Globus pallidus (tissue), 1 donor: ENCODE data around the gene VWA8.
"Not testable (repeated sequence)": the region's sequence is repeated elsewhere in the genome, so short reads cannot be mapped to it uniquely, and the experiment has no call there.

Source experiments
- DNase-seq: peaks from one replicate; pipeline ENCODE4 v3.0.0-alpha.2; 2015; ENCODE audit warnings: low spot score

The VWA8 gene

DNA sequence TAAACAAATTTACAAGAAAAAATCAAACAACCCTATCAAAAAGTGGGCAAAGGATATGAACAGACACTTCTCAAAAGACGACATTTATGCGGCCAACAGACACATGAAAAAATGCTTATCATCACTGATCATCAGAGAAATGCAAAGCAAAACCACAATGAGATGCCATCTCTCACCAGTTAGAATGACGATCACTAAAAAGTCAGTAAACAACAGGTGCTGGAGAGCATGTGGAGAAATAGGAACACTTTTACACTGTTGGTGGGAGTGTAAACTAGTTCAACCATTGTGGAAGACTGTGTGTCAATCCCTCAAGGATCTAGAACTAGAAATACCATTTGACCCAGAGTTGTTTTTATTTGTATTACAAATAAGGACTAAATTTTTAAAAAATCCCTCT, 215.4 kb downstream of the VWA8 start:
- not testable (repeated sequence) for DNase-seq

GRCh38 chr13:41742917-41743552, 217.9 kb downstream of the VWA8 start:
- no peak for DNase-seq

- DNase-seq: no peak
Measured at GRCh38 chr13:41740479-41740878, 220.4 kb downstream of the VWA8 start.

DNA sequence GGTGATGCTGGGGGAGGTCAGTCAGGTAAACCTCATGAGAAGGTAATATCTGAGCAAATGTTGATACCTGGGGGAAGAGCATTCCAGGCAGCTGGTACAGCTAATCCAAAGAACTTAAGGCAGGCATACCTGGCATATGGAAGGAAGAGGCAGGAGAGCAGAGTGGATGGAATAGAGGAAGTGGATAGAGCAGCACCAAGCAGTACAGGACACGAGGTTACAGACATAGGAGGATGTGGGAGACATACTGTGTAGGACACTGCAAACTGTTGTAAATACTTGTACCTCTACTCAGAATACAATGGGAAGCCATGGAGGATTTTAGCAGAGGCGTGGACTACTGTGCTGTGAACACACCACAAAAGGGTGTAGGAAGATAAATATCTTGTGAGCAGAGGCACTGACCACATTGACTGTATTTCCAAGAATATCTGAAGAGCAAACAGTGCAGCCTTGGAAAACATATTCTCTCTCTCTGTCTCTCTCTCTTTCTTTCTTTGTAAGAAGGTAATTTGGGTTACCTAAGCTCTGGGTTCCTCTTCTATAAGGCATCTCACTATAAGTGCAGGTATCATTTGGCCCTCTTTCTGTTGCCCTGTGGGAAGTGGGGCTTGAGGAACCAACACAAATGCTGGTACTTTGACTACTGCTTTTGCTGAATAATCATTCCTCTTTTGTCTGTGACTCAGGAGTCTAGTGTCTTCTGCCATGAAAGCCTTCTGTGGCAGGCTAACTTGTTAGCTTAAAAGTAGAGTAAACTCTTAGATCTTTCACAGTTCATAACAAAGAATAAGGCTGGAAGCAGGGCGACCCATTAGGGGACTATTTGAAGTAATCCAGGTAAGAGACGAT, 238.0 kb downstream of the VWA8 start:
- no peak for DNase-seq

DNA sequence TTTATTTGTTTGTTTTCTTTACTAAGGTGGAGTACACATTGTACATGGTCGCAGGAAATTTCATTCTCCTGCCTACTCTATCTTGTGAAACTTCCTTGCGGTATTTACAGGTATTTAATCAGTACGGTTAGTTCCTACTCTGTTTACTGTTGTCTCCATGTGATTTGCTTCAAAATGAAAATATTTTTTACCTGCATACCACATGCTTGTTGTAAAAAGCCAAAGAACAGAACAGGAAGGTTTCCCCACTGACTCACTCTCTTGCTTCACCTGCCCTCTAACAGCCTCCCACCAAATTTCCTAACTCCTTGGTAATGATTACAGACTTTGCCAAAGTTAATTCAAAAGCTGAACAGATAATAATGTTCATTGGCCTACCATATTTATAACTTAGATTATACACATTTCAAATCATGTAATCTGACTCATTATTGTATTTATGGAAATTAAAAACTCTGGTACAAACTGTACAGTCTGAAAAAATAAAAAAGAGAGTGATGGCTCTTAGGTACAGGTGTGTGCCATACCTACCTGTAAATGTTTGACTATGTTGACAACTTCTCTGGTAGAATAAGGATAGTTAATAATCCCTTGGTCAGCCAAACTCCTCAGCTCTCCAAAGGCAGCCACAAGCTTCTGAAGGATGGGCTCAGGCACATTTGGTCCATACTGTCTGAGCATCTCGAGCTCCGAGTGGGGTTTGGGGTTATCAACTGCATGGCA, 239.9 kb downstream of the VWA8 start:
- DNase-seq: no peak

DNA sequence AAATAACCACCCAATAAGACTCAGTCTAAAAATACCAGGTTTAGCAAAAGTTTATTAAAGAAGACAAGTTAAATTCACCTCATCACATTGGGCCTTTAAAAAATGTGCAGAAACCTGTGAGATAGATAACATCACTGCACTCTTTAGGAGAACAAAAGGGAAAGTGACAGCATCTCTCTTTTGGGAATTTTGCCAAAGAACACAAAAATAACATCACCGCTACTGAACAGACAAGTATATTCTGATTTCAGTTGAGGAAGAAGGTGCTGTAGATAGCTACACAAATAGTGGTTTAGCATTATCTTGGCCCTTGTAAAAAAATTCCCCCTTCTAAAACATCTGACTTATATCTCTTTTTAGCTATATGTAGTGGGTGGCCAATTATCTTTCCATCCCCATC, 244.7 kb downstream of the VWA8 start:
- DNase-seq: no peak

- no peak for DNase-seq
Measured at GRCh38 chr13:41713405-41713804, 247.5 kb downstream of the VWA8 start.

GRCh38 chr13:41710771-41711170, 250.1 kb downstream of the VWA8 start:
- no peak for DNase-seq

DNA sequence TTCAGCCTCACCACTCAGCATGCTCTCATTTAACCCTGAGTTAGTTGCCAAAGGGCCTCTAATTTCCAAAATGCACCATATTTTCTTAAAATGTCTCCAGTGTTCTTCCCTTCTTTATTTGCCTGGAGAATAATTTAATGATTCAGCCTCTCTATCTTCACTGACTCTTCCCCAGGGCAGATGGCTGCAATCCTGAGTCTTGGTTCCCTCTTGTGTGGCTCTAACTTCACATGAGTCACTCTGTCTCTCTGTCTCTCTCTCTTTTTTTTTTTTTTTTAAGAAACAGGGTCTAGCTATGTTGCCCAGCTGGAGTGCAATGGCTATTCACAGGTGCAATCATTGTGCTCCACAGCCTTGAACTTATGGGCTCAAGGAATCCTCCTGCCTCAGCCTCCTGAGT, 251.4 kb downstream of the VWA8 start:
- no peak for DNase-seq

DNA sequence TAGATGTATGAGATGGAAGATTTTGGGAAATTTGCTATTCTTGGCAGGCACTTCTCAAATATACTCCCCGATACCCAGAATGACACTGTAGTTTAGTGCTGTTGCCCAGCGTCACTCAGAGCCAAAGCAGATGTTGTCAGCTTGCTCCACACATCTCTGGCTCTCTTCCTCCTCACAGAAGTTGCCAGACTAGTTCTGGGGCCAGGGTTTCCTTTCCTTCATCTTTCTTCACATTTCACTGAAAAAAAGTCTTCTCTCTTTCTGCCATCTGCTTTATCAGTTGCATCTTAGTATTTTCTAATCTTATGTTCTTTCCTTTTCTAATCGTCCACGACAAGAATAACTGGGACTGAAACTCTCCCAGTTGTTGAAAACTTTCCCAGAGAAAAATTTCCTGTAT, 252.2 kb downstream of the VWA8 start:
- DNase-seq: no peak

DNA sequence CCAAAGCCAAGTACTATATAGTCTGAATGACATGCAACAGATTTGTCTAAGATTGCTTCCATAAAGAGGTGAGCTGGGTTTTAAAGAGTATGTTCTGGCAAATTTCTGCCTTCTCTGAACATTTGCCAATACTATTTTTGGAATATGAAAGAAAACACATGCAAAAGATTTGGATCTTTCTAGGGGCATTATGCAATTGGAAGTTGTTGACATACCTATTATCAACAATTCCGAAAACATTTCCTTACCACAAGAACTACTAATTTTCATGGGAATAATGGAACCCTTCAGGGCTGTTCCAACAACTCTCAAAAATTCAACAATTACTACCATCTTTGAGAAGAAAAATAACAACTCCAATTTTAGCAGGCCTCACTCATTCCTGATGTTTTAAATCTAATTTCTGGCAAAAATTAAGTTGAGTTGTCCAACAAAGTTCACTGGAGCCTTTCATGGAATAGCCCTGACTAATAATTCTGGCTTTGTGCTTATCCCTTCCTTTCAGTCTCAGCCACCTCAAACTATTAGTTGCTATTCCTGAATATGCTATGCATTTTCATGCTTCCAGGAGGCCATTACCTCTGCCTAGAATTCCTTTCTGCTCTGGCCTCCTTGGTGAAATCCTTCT, 253.6 kb downstream of the VWA8 start:
- DNase-seq: no peak

DNA sequence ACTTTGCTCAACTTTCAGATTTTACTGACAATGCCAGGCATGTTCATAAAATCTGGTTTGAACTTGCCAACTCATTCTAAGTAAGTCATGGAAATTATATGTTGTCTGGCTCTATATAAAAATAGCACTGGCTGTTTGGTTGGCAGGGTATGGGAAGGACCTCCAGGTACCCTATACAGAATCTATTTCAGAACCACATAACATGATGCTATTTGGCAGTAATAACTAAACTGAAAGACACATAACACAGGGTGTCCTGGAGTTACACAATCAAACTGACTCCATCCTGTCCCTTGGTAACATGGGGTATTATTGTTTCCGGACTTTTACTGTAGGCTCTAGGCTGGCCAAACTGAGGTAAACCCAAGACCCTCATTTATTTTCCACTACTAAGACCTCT, 254.8 kb downstream of the VWA8 start:
- no peak for DNase-seq

GRCh38 chr13:41702540-41702939, 258.4 kb downstream of the VWA8 start:
- no peak for DNase-seq

DNA sequence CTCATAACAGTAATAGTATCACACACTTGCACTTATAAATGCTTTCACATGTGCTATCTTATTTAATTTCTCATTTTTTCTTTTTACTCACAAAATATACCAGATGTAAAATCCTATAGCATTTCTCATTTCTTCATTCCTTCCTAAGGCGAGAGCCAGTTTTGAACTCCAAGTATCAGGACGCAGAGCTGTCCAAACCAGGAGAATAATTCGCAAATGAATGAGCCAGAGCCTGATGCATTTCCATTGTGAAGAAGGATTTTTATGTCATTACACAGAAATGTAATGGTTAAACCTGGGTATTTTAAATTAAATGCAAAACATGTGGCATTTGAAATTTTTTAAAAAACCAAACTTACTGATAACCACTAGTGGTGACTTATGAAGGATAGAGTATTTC, 259.2 kb downstream of the VWA8 start:
- DNase-seq: no peak

DNA sequence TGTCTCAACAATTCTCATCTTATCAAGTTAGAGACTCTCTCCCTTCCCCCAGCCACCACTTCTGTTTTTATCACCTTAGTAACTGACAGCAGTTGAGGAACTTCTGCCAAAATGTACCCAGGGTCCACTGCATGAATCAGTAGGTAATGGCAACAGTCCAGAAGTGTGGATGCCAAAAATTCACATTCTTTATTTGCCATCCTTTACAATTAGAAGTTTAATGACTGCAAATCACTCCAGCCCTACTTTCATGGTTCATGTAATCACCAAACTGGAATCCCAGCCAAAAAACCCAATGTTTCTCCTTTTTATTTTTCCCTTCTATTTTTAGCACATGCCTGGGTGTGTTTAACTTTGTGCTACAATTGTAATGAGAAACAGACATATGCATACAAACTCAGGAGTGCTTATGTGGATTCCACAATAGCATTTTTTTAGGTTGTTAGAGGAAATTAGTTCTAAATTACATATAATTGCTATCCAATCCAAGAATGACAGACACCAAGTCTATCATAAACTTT, 260.1 kb downstream of the VWA8 start:
- no peak for DNase-seq

DNA sequence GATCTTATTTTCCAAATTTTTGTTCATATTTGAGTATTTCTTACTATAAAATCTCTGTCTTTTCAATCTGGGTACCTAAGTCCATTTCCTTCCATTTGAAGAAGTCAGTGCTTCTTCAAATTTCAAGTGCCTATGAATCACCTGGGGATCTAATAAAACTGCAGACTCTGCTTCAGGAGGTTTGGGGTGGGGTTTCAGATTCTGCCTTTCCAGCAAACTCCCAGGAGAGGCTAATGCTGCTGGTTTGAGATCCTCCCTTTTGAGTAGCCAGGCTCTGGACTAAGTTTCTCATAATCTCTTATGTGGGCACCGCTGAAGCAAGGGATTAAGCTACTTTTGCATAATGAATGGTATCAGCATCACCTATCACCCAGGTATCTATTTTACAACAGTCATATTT, 261.1 kb downstream of the VWA8 start:
- DNase-seq: no peak

DNA sequence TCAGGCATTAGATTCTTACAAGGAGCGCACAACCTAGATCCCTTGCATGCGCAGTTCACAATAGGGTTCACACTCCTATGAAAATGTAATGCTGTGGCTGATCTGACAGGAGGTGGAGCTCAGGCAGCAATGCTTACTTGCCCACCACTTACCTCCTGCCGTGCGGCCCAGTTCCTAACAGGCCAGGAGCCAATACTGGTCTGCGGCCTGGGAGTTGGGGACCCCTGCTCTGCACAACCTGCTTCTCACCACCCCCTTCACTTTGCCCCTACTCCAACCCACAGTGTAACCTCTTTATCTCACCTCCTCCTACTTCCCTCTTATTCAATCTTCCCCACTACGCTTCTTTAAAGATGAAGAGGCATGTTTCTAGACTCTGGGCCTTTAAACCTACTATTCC, 263.3 kb downstream of the VWA8 start:
- DNase-seq: no peak

DNA sequence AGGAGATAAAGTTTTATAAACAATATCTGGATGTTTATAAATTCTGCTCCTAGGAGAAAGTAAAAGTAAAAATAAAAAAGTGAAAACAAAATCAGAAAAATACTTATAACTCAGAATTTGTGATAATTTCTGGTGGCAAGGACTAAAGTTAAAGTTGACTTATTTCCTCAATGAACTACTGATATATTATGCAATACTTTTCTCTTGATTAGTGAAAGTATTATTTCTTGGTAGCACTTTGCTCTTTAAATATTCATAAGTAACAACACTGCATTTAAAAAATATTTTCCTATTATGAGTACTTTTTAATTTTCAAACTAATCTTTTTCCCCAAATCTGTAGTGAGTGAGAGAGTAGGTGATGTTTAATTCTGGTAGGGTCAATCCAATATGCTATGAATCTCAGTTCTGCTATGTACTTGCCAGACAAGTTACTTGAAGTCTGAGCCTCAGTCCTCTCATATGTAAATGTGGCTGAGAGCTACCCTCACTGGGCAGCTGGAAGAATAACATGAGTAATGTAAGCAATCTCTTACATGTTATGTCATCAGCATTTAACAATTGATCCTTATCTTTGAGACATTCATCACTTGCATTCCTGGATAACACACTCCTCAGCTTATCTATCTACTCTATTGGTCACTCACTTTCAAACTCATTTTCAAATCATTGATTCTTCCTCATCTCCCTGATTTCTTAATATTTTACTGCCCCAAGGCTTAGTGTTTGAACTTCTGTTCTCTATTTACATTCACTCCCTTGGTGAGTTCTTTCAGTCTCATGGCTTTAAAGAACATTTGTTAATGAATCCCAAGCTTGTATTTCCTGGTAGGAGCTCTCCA, 264.5 kb downstream of the VWA8 start:
- no peak for DNase-seq

- no peak for DNase-seq
Measured at GRCh38 chr13:41694545-41695301, 266.2 kb downstream of the VWA8 start.

- DNase-seq: no peak
Measured at GRCh38 chr13:41693434-41693833, 267.5 kb downstream of the VWA8 start.

- DNase-seq: no peak
Measured at GRCh38 chr13:41691274-41691673, 269.6 kb downstream of the VWA8 start.
